ENCODE results near the gene GLE1. TPM values are rescaled to one million over a fixed set of nuclear protein-coding genes. Genes with fewer than 3 reads are reported as not detected.
A peak's percentile ranks its signal among the peaks of the same experiment; 100 is the strongest.

The GLE1 gene, protein sequence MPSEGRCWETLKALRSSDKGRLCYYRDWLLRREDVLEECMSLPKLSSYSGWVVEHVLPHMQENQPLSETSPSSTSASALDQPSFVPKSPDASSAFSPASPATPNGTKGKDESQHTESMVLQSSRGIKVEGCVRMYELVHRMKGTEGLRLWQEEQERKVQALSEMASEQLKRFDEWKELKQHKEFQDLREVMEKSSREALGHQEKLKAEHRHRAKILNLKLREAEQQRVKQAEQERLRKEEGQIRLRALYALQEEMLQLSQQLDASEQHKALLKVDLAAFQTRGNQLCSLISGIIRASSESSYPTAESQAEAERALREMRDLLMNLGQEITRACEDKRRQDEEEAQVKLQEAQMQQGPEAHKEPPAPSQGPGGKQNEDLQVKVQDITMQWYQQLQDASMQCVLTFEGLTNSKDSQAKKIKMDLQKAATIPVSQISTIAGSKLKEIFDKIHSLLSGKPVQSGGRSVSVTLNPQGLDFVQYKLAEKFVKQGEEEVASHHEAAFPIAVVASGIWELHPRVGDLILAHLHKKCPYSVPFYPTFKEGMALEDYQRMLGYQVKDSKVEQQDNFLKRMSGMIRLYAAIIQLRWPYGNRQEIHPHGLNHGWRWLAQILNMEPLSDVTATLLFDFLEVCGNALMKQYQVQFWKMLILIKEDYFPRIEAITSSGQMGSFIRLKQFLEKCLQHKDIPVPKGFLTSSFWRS
- total RNA-seq (20.5 and 22.6 TPM in 2 replicates), polyA plus RNA-seq (12.2 and 13.0 TPM in 2 replicates), polyA minus RNA-seq (22.7 and 25.7 TPM in 2 replicates), Bru-seq, nascent RNA (percentile 55 among the genes with signal in this experiment), BruChase-seq, experiment 1, labeled RNA remaining after a 6-hour chase (percentile 74 among the genes with signal in this experiment), BruChase-seq, experiment 2, labeled RNA remaining after a 2-hour chase (percentile 61 among the genes with signal in this experiment)
- polyA plus RNA-seq (2011; cell fraction: cytosol; rRNA removed), result 15.0 and 15.6 TPM in 2 replicates
- 19.0 and 21.0 TPM in 2 replicates for polyA plus RNA-seq (2011; cell fraction: nucleus; rRNA removed)
- polyA plus RNA-seq (2012), result 13.8 and 19.3 TPM in 2 replicates
- polyA minus RNA-seq (2011; cell fraction: cytosol; rRNA and poly(A)+ RNA removed), result 66.6 TPM
- 6.4 and 10.0 TPM in 2 replicates for polyA minus RNA-seq (2011; cell fraction: nucleus; rRNA and poly(A)+ RNA removed)
- long read RNA-seq, transcript GLE1-201 (16 exons, 3,321 nt), result major isoform, 34 of 74 reads
- long read RNA-seq, partial matches to known transcripts, result 7 of 74 reads
- long read RNA-seq, other reads (novel, unspliced or antisense), result 33 of 74 reads

DNA sequence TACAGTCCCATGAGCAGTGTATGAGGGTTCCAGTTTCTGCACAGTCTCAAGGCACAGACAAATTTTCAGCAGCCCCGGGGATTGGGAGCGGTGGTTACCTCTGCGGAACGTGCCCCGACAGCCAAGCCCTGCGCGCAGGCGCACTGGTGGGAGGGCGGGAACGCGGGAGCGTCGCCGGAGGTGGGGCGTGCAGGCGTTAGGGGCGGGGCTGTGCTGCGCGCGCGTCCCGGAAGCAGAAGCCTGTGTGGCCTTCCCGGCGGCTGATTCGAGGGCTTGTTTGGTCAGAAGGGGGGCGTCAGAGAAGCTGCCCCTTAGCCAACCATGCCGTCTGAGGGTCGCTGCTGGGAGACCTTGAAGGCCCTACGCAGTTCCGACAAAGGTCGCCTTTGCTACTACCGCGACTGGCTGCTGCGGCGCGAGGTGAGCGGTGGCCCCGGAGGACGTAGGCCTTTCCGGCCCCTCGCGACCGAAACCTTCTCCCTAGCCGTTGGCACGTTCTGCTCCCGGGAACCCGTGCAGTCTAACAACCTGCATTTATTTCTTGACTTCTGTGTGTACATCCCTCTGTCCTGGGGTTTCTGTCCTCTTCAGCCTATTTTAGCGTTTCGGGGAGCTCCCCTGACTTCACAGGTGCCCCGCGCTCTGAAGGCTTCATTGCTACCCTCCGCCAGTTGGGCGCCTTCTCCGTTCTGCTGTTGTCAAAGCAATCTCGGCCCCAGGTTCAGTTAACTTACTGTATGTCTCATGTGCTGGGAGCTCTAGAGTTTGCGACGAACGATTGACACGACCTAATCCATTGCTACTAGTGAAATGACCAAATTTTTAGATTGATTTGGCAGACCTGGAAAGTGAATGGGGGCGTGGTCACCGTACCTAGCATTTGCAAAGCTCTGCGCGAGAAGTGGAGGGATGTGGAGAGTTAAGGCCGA lies at the start of gene GLE1:
Gene GLE1 (plus strand): TSS at position 235 of the 929 bp plus-strand sequence. CDS start 87 bp downstream, at position 322.
- TF ChIP-seq GATA2 (IDR thresholded peaks at IDR 0.05; ENCODE audit: insufficient read depth, insufficient read length, low read depth, low read length) (no peak), FOS (IDR thresholded peaks at IDR 0.05; ENCODE audit: borderline replicate concordance, insufficient read depth, low read length) (no peak), POLR2AphosphoS5 (IDR thresholded peaks at IDR 0.05; ENCODE audit: insufficient read depth, low read depth, low read length) (peak; percentile 93), EZH2 (IDR thresholded peaks at IDR 0.05; ENCODE audit: borderline replicate concordance, low read depth, low read length, severe bottlenecking) (no peak), POLR2A (IDR thresholded peaks at IDR 0.05; ENCODE audit: low read depth, low read length) (peak; percentile 93), JUN (IDR thresholded peaks at IDR 0.05; ENCODE audit: borderline replicate concordance, insufficient read depth, insufficient read length, low read depth) (no peak)
- TF ChIP-seq, protein P1, sequence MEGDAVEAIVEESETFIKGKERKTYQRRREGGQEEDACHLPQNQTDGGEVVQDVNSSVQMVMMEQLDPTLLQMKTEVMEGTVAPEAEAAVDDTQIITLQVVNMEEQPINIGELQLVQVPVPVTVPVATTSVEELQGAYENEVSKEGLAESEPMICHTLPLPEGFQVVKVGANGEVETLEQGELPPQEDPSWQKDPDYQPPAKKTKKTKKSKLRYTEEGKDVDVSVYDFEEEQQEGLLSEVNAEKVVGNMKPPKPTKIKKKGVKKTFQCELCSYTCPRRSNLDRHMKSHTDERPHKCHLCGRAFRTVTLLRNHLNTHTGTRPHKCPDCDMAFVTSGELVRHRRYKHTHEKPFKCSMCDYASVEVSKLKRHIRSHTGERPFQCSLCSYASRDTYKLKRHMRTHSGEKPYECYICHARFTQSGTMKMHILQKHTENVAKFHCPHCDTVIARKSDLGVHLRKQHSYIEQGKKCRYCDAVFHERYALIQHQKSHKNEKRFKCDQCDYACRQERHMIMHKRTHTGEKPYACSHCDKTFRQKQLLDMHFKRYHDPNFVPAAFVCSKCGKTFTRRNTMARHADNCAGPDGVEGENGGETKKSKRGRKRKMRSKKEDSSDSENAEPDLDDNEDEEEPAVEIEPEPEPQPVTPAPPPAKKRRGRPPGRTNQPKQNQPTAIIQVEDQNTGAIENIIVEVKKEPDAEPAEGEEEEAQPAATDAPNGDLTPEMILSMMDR (IDR thresholded peaks at IDR 0.05; ENCODE audit: extremely low read depth in 1 of 2, insufficient read depth in 1 of 2, low read depth in 1 of 2, low read length in 2 of 2), result no peak
- TF ChIP-seq, protein P2, sequence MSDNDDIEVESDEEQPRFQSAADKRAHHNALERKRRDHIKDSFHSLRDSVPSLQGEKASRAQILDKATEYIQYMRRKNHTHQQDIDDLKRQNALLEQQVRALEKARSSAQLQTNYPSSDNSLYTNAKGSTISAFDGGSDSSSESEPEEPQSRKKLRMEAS (IDR thresholded peaks at IDR 0.05; ENCODE audit: insufficient read depth, insufficient read length), result no peak
- Histone ChIP-seq H3K36me3 (ENCODE audit: control insufficient read depth in 2 of 2, extremely low read depth in 1 of 2, insufficient read depth in 2 of 2, low read length in 2 of 2) (peaks cover 0 to 1% of the 10 kb centered on the region in 2 experiments), H4K20me1 (replicated peaks; ENCODE audit: control insufficient read depth, extremely low read depth, insufficient read depth, low read length) (no peaks in the 10 kb centered on the region), H3K4me2 (ENCODE audit: insufficient read depth, low read length) (peak within 1 kb of the TSS; percentile 71), H3K4me3 (replicated peaks in 1 of 3; ENCODE audit: insufficient read depth in 1 of 3, low read depth in 1 of 3, low read length in 3 of 3) (peak within 1 kb of the TSS; percentile 22 to 80 (median 72)), H3K4me1 (ENCODE audit: control insufficient read depth, extremely low read depth, insufficient read depth, low read length) (peaks cover 7% of the 10 kb centered on the region), H3K9me1 (replicated peaks; ENCODE audit: control insufficient read depth, extremely low read depth, insufficient read depth, low read length) (no peaks in the 10 kb centered on the region), H3K27me3 (ENCODE audit: control insufficient read depth in 2 of 2, insufficient read depth in 2 of 2, low read length in 2 of 2) (no peaks in the 10 kb centered on the region), H3K79me2 (ENCODE audit: control insufficient read depth, insufficient read depth, low read length) (peaks cover 10% of the 10 kb centered on the region), H2AFZ (ENCODE audit: low read depth, low read length) (peak within 1 kb of the TSS; percentile 56), H3K9ac (replicated peaks; ENCODE audit: extremely low read depth, insufficient read depth, low read length) (peak within 1 kb of the TSS; percentile 53), H3K27ac (ENCODE audit: insufficient read depth, low read depth, low read length) (peak within 1 kb of the TSS; percentile 12), H3K9me3 (replicated peaks; ENCODE audit: control insufficient read depth, insufficient read depth, low read length) (no peaks in the 10 kb centered on the region)
- ChIA-PET CTCF (interaction anchor here (0.9 to 2.7 kb wide), 8 partner anchors 10 to 143 kb away, joined by 3 to 12 read pairs (median 4); partner anchors contain the start of genes CERCAM and SPTAN1), POLR2A (interaction anchor here (0.6 to 1.2 kb wide), 3 partner anchors 47 to 131 kb away, joined by 4 to 7 read pairs (median 4); partner anchors contain the start of gene SPTAN1)
- peak; percentile 94 for DNase-seq (ENCODE audit: low read depth, low spot score)
- dilution Hi-C loops (cut with MboI; ENCODE audit: extremely low pct_ligation_motif_present, low sequenced_read_pairs) (no loop called here), intact Hi-C loops (cut with micrococcal nuclease) (loop anchor here (1.0 to 2.0 kb wide), 4 partner anchors 10 to 66 kb away; partner anchors contain the start of genes ODF2 and SPTAN1)
- peak; percentile 95 for FAIRE-seq
- BruUV-seq (replicated peaks), result TSS peak; percentile 58

Measured in endothelial cell of umbilical vein (primary cell).